GM08714 (cell line): ENCODE measurements around the gene MTX2.
A peak's percentile ranks its signal among the peaks of the same experiment; 100 is the strongest.
"Not testable (repeated sequence)": the region's sequence is repeated elsewhere in the genome, so short reads cannot be mapped to it uniquely, and the experiment has no call there.

Experiments used
- H3K4me3 ChIP-seq: fragments of 200-500 bp; sonication (Bioruptor generic); 2 replicates; pipeline ENCODE4 v1.5.1; 2014; ENCODE audit warnings: mild to moderate bottlenecking, low read length, inconsistent platforms
- ZNF274 ChIP-seq: IDR thresholded peaks from 2 replicates; pipeline ENCODE4 v1.6.1; 2012; ENCODE audit warnings: mild to moderate bottlenecking, low read depth, low read length

MTX2 gene

DNA sequence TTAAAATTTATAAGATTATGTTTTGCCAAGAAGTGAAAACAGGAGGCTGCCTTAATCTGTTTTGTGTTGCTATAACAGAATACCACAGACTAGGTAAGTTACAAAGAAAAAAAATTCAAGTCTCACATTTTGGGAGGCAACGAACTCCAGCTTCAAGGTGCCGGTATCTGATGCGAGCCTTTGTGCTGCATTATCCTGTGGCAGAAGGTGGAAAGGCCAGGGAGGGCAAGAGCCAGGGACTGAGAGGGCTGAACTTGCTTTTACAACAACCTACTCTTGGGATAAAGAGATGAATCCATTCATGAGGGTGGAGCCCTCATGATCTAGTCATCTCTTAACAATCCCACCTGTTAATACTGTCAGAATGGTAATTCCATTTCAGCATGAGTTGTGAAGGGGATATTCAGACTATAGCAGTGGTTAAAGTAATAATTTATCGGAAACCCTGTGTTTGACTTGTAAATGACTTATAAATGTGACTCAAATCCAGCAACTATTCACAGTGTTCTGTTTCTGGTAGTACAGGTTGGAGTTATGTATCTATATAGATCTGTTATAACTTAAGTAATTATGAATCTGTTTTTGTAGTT is 3.7 kb downstream of the MTX2 start:
- H3K4me3 ChIP-seq, result no peak overlapping the region
- TF ChIP-seq ZNF274, result no peak

DNA sequence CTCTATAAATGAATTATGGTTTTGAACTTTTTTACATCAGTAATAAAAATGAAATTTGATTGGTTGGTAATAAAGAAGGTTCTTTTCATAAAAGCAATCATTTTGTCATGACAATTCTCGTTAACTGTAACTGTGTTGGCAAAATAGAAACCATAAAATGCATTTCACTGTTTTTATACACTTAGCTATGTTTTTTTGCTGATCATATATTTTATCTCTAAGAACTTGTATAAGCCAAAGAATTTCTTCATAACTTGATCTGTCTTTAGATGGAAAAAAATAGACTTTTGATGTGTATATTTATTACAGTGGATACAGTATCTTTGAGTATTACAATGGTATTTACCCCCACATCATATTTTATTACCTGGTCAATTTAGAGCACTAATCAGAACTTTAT is 9.7 kb downstream of the MTX2 start:
- TF ChIP-seq ZNF274, result no peak
- H3K4me3 ChIP-seq, result no peak overlapping the region

DNA sequence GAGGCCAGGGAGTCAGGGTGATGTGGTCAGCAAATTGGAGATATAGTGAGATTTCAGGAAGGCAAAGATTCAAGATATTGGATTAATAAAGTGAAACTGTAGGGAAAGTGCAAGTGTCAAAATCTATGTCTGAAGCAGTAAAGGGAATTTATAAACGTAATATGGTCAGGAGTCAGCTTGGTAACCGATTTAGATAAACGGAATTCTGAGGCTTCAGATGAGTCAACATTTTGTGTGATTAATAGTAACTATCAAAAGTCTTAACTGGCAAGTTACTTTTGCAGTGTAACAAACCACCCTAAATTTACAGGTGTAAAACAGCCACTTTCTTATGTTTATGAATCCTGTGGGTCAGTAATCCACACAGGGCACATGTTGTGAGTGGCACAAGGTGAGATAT is 10.9 kb downstream of the MTX2 start:
- H3K4me3 ChIP-seq, result no peak overlapping the region
- TF ChIP-seq ZNF274, result no peak

DNA sequence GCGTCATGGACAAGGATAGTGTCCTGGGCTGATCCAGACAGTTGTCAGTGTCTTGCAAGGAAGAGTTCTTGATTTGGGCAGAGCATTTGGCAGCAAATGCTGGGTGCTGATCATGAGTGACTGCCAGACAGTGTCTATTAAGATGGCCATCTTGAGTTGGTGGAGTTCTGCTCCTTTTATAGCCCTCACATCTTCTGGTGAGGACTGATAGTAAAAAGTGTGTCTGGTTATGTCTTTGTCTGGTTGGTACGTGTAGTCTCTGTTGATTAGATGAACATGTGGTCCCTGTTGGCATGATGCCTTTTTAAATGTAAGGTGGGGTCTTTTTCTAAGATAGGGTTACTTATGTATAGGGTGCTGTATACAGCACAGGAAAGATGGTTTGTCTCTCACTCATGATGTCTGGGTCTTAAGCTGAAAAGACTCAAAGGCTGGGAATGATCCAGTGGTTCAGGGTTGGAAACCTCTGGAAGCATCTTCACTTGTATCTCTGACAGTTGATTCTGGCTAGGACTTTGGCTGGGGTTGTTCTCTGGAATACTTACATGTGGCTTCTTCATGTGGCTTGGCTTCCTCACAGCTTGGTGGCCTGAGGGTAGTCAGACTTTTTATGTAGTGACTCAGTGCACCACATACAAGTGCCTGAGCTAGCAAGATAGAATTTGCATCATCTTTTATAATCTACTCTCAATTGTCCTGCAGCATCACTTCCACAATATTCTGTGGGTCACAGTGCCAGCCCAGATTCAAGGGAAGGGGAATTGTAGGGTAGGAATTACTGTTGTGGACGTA is 11.8 kb downstream of the MTX2 start:
- no peak for TF ChIP-seq ZNF274
- no peak overlapping the region for H3K4me3 ChIP-seq

DNA sequence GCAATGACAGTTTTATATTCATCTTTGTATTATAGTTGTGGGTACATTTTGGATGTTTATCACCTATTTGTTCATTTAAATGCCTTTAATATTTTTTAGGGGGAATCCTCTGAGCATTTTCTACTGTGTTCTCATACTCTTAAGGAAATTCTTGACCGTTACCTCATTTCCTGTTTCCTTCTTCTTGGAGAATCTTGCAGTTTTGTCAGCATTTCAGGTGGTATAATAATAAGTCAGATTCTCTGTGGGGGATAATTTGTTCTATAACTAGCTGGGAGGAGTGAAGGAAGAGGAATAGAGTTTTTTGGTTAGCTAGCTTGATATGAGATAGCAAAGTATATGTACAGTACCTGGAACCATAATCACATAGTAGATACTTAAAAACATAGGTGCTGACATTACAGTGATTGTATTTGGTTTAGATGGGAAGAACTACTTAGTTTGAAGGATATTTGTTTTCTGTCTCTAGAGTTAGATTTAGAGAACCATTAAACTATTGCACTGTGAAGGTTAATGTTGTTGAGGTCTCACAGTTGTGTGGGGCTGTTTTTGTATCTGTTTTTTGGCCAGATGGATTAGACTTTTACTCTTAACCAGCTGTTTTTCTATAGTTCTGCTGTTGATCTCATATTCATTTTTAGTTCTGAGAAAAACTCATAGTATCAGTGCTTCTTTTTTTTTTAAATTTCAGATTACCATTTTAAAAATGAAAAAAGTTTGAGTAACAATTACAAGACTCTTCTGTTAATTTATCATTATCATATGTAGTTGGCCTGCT is 14.2 kb downstream of the MTX2 start:
- H3K4me3 ChIP-seq, result no peak overlapping the region
- TF ChIP-seq ZNF274, result no peak

DNA sequence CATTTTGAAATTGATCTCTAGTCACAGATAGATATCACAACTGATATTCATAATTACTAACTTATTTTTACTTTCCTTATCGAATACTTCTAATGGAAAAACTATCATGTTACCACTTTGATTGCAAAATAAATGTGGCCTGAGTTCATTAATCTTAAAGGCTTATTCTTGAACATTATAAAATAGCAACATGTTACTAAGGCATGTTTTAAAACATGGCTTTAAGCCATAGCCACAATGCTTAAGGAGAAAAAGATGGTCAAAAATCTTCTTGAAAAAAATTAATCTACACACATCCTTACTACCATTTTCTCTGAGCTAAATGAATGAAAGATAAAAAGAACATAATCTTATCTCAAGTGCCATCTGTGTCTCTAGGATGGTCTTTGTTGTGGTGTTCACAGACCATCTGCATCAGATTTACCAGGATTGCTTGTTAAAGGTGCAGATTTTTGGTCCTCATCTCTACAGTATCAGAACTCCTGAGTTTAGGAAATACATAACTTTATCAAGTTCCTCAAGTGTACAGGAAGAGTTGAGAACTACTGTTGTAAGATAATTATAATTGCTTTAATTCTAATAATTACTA is 15.3 kb downstream of the MTX2 start:
- no peak for TF ChIP-seq ZNF274
- no peak overlapping the region for H3K4me3 ChIP-seq

DNA sequence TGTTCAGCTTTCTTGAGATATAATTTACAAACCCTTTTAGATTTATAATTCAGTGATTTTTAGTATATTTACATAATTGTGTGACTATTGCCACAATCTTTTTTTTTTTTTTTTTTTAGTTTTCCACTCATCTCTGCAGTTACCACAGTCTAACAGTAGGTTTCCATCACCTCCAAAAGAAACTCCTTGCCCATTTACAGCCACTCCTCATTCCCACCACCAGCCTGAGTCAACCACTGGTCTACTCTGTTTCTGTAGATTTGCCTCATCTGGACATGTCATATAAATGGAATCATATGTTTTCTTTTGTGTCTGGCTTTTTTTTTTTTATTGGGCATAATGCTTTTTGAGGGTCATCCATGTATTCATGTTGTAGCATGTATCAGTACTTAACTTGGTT is 16.1 kb downstream of the MTX2 start:
- no peak overlapping the region for H3K4me3 ChIP-seq
- TF ChIP-seq ZNF274, result no peak

DNA sequence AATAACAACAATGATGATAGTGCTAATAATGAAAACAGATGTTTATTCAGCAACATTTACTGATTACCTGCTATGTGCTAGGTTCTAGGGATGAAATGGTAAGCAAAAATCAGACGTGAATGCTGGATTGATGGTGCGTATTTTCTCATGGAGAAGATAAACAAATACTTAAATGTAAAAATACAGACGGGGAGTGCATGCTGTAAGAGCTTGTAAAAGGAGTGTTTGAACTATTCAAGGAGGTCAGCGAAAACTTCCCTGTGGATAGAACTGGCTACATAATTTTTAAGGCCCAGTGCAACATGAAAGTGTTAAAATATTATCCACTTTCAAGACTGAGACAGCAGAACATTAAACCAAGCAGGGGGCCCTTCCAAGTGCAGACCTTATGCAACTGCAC is 22.1 kb downstream of the MTX2 start:
- TF ChIP-seq ZNF274, result no peak
- H3K4me3 ChIP-seq, result peak overlapping the region; percentile 43; the same call in 1 of the 2 replicates

DNA sequence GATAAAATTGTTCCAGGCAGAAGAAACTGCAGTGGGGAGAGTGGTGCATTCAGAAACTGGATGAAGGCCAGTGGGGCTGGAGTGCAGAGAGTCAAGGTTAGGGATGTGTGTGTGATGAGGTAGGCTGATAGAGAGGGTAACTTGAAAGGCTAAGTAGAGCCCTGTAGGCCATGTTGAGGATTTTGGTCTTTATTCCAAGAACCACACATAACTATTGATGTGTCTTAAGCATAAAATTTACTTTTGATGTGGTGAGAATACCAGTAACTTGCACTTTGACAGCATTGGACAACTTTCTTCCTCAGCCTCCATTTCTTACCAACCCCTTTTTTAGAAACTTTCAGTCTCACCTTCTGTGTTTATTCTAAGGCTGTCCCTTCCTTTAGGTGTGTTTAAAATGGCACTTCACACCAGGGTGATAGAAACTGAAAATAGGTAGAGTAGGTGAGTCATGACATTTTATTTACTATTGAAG is 22.6 kb downstream of the MTX2 start:
- TF ChIP-seq ZNF274, result no peak
- peak overlapping the region; percentile 43; the same call in 1 of the 2 replicates for H3K4me3 ChIP-seq

DNA sequence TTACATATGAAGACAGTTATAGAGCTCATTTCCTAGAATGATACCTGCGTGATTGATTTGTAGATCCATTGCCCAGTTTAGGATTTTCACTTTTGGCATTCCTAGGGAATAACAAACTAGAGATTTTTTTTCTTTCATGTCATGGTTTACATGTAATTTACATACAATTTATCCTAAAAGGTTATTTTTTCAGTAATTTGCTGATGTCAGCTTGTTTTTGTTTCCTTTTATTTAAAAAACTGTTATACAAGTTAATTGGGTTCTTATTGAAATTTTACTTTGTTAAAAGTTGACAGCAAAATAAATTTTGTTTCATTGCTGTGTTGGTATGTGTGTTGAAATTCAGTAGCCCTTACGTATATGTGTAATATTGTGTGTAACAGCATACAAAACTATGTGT is 23.4 kb downstream of the MTX2 start:
- H3K4me3 ChIP-seq, result no peak overlapping the region
- no peak for TF ChIP-seq ZNF274

DNA sequence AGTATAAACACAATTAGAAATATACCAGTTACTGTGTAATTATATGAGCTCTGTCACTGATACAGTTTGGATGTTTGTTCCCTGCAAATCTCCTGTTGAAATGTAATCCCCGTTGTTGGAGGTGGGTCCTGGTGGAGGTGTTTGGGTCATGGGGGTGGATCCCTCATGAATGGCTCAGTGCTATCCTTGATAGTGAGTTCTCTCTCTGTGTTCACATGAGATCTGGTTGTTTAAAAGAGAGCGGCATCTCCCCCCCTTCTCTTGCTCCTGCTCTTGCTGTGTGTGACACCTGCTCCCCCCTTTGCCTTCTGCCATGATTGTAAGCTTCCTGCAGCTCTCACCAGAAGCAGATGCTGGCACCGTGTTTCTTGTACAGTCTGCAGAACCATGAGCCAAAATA is 24.1 kb downstream of the MTX2 start:
- no peak for TF ChIP-seq ZNF274
- no peak overlapping the region for H3K4me3 ChIP-seq

DNA sequence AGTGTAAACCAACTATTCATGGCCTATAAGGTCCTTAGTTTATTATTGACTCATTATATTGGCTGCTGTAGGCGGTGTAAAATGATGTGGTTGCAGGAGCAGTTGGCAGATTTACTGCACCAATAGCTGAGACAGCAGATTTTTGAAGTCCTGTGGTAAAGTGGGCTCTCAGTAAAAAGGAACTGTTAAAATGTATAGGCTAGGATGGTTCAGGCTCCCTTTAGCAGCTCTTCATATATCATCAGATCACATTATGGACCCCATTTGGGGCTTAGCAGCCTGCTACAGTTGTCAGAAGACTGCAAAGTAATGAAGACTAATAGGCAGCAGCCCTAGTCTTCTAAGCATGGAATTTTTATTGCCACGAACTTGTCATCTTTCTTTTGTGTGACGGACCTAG is 27.8 kb downstream of the MTX2 start:
- TF ChIP-seq ZNF274, result no peak

DNA sequence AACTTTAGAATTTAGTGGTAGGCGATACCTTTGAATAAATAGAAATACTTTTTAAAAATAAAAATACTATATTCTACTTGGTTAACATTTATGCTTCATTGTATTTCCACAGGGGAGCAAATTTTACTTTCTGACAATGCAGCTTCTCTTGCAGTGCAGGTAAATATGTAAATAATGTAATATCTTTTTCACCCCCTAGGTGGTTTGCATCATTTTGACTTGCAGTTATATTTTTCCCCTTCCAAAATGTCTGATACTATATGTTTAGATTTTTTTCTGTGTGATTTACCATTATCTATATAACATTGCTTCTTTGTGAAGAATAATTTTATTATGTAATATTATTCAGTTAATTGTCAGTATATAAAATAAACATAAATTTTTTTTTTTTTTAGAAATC is 28.5 kb downstream of the MTX2 start:
- no peak for TF ChIP-seq ZNF274

More for the DNA sequence above, 27.8 kb downstream of the MTX2 start:
- no peak overlapping the region for H3K4me3 ChIP-seq

DNA sequence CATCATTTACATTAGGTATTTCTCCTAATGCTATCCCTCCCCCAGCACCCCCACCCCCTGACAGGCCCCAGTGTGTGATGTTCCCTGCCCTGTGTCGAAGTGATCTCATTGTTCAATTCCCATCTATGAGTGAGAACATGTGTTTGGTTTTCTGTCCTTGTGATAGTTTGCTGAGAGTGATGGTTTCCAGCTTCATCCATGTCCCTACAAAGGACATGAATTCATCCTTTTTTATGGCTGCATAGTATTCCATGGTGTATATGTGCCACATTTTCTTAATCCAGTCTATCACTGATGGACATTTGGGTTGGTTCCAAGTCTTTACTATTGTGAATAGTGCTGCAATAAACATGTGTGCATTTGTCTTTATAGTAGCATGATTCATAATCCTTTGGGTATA is 36.8 kb downstream of the MTX2 start:
- H3K4me3 ChIP-seq, result not testable (repeated sequence)

More for the DNA sequence above, 28.5 kb downstream of the MTX2 start:
- no peak overlapping the region for H3K4me3 ChIP-seq

DNA sequence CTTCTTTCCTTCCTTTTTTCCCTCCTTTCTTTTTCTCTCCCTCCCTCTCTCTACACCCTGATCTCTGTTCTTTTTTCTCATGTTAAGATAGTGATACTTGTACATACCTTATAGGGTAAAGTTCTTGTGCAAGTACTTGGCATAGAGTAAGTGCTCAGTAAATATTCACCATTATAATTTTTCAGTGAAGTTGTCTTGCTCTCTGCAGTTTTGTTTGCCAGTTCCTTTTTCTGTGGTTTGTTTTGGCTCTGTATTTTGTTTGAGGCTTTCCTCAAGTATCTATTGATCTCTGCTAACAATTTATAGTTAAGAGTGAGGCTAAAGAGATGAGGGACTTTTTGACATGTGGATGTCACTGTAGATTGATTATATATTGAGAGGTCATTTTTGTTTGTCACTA is 48.0 kb downstream of the MTX2 start:
- H3K4me3 ChIP-seq, result no peak overlapping the region
- no peak for TF ChIP-seq ZNF274
